ENCODE data around the gene FAM120A. TPM values are rescaled to one million over a fixed set of nuclear protein-coding genes. Genes with fewer than 3 reads are reported as not detected.

Gene FAM120A
- total and polyA plus RNA-seq, 9 of the 15 experiments (the other 6 are each of a cell fraction or from before 2014, with no cell fraction given): 8.7 to 71.0 (median 42.2) TPM

- H3K36me3 ChIP-seq (ENCODE audit: control insufficient read depth, insufficient read depth, low read length): peaks cover 98% of the 10 kb centered on the region
- intact Hi-C loops (cut with micrococcal nuclease) (no loop called here), in situ Hi-C loops (cut with MboI) (no loop called here)
- no peaks in the 10 kb centered on the region for H3K4me1 ChIP-seq (replicated peaks in 1 of 2; ENCODE audit: control insufficient read depth in 2 of 2, insufficient read depth in 2 of 2, low read length in 2 of 2)
- no peaks in the 10 kb centered on the region for H3K27me3 ChIP-seq (ENCODE audit: control insufficient read depth in 2 of 2, insufficient read depth in 2 of 2, low read length in 2 of 2)
- no peaks in the 10 kb centered on the region for H3K9me3 ChIP-seq (replicated peaks; ENCODE audit: control insufficient read depth, insufficient read depth, low read depth, low read length)
- no peak overlapping the region for H3K4me3 ChIP-seq
- POLR2A ChIA-PET: no interaction called here
- DNase-seq (ENCODE audit: extremely low read depth in 1 of 4, low spot score in 3 of 4) (no peak), ATAC-seq (no peak), FAIRE-seq (no peak)
- no TSS peak for BruUV-seq (replicated peaks)
- WGBS (ENCODE audit: insufficient coverage, low coverage, missing lambda C conversion rate): 93% methylated on average over 3 of the region's 3 CpGs
- no peak overlapping the region for H2AFZ ChIP-seq (ENCODE audit: low read depth, low read length)
- H3K9ac ChIP-seq (ENCODE audit: insufficient read depth in 1 of 2, low read depth in 2 of 2, low read length in 2 of 2): no peak overlapping the region
- no peak overlapping the region for H3K27ac ChIP-seq (ENCODE audit: extremely low read depth, low read depth, low read length)
- peaks cover 4% of the 10 kb centered on the region; the same call in 1 of the 3 replicates for H3K79me2 ChIP-seq (ENCODE audit: control insufficient read depth, insufficient read depth, low read length)
- no peak overlapping the region for H3K4me2 ChIP-seq (ENCODE audit: insufficient read depth, low read length)
- CTCF ChIA-PET (ENCODE audit: low intra/inter-chr PET ratio): interaction anchor here (0.6 kb wide), 1 partner anchor 574 kb away, joined by 4 read pairs; no protein-coding TSS in a partner anchor
- H4K20me1 ChIP-seq (replicated peaks; ENCODE audit: control insufficient read depth, insufficient read depth, low read length): no peaks in the 10 kb centered on the region
- H3K9me1 ChIP-seq (ENCODE audit: control insufficient read depth, insufficient read depth, low read length): no peaks in the 10 kb centered on the region
- TF ChIP-seq IRF2 (CRISPR knock-in tag; IDR thresholded peaks at IDR 0.05) (no peak), DMBX1 (CRISPR knock-in tag; IDR thresholded peaks at IDR 0.05; ENCODE audit: borderline replicate concordance) (no peak), NR0B1 (IDR thresholded peaks at IDR 0.05; ENCODE audit: partially characterized antibody) (no peak), ZEB2 (IDR thresholded peaks at IDR 0.05) (no peak), PCBP2 (IDR thresholded peaks at IDR 0.05; ENCODE audit: low read depth, low read length, poor library complexity, severe bottlenecking) (no peak), ZBTB11 (CRISPR knock-in tag; IDR thresholded peaks at IDR 0.05) (no peak), ZNF445 (CRISPR knock-in tag; IDR thresholded peaks at IDR 0.05; ENCODE audit: low read depth) (no peak), PTBP1 (IDR thresholded peaks at IDR 0.05; ENCODE audit: low read depth, low read length) (no peak), ZNF79 (CRISPR knock-in tag; IDR thresholded peaks at IDR 0.05; ENCODE audit: low read depth) (no peak), FUS (optimal IDR thresholded peaks at IDR 0.05; ENCODE audit: low read depth, low read length) (no peak)
- TF ChIP-seq, protein P1, sequence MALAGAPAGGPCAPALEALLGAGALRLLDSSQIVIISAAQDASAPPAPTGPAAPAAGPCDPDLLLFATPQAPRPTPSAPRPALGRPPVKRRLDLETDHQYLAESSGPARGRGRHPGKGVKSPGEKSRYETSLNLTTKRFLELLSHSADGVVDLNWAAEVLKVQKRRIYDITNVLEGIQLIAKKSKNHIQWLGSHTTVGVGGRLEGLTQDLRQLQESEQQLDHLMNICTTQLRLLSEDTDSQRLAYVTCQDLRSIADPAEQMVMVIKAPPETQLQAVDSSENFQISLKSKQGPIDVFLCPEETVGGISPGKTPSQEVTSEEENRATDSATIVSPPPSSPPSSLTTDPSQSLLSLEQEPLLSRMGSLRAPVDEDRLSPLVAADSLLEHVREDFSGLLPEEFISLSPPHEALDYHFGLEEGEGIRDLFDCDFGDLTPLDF (CRISPR knock-in tag; IDR thresholded peaks at IDR 0.05): no peak
- TF ChIP-seq, protein P2, sequence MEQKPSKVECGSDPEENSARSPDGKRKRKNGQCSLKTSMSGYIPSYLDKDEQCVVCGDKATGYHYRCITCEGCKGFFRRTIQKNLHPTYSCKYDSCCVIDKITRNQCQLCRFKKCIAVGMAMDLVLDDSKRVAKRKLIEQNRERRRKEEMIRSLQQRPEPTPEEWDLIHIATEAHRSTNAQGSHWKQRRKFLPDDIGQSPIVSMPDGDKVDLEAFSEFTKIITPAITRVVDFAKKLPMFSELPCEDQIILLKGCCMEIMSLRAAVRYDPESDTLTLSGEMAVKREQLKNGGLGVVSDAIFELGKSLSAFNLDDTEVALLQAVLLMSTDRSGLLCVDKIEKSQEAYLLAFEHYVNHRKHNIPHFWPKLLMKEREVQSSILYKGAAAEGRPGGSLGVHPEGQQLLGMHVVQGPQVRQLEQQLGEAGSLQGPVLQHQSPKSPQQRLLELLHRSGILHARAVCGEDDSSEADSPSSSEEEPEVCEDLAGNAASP (IDR thresholded peaks at IDR 0.05): no peak
Observed at GRCh38 chr9:93531374-93531773, 79.9 kb downstream of the FAM120A start.
